MM.1S (cell line): Measurements from ENCODE around the gene PPP1R37.

Experiments
- DNase-seq: peaks from one replicate; pipeline ENCODE4 v3.0.0-alpha.2; 2015
- H2AFZ ChIP-seq: fragments of 300-600 bp; sonication (generic); 2 replicates; pipeline ENCODE4 v1.6.0; 2016; ENCODE audit warnings: antibody characterized with exemption, low read length
- H3F3A ChIP-seq: fragments of 300-600 bp; sonication (generic); 2 replicates; pipeline ENCODE4 v1.6.1; 2016; ENCODE audit warnings: mild to moderate bottlenecking, antibody characterized with exemption, low read length, moderate library complexity, mixed read lengths; ENCODE audit not compliant: insufficient read depth
- H3K27ac ChIP-seq: fragments of 300-600 bp; sonication (generic); 2 replicates; pipeline ENCODE4 v1.5.1; 2016; ENCODE audit warnings: mild to moderate bottlenecking, low read length
- H3K27me3 ChIP-seq: fragments of 300-600 bp; sonication (generic); replicated peaks from 2 replicates; pipeline ENCODE4 v1.6.0; 2016; ENCODE audit warnings: low read length; ENCODE audit not compliant: insufficient read depth
- H3K36me3 ChIP-seq: fragments of 300-600 bp; sonication (generic); replicated peaks from 2 replicates; pipeline ENCODE4 v1.6.1; 2016; ENCODE audit warnings: mild to moderate bottlenecking, low read length, mixed read lengths; ENCODE audit not compliant: insufficient read depth
- H3K4me1 ChIP-seq: fragments of 300-600 bp; sonication (generic); 2 replicates; pipeline ENCODE4 v1.6.1; 2016; ENCODE audit warnings: low read length, mixed read lengths
- H3K4me2 ChIP-seq: fragments of 300-600 bp; sonication (generic); 2 replicates; pipeline ENCODE4 v1.6.0; 2016; ENCODE audit warnings: low read depth, low read length
- H3K4me3 ChIP-seq: fragments of 300-600 bp; sonication (generic); 2 replicates; pipeline ENCODE4 v1.5.1; 2016; ENCODE audit warnings: low read length, mixed read lengths
- H3K79me2 ChIP-seq: fragments of 300-600 bp; sonication (generic); 2 replicates; pipeline ENCODE4 v1.6.1; 2016; ENCODE audit warnings: mixed run types, low read length, mixed read lengths
- H3K9ac ChIP-seq: fragments of 300-600 bp; sonication (generic); 2 replicates; pipeline ENCODE4 v1.6.1; 2016; ENCODE audit warnings: low read length, mixed read lengths
- H3K9me2 ChIP-seq: fragments of 300-600 bp; sonication (generic); replicated peaks from 2 replicates; pipeline ENCODE4 v1.6.1; 2016; ENCODE audit warnings: mild to moderate bottlenecking, low read length, mixed read lengths; ENCODE audit not compliant: insufficient read depth
- H3K9me3 ChIP-seq: fragments of 300-600 bp; sonication (generic); replicated peaks from 2 replicates; pipeline ENCODE4 v1.6.1; 2016; ENCODE audit warnings: mild to moderate bottlenecking, low read length, mixed read lengths; ENCODE audit not compliant: insufficient read depth
- H4K20me1 ChIP-seq: fragments of 300-600 bp; sonication (generic); 2 replicates; pipeline ENCODE4 v1.6.1; 2016; ENCODE audit warnings: mild to moderate bottlenecking, low read length, moderate library complexity, mixed read lengths; ENCODE audit not compliant: insufficient read depth
- EZH2 ChIP-seq: fragments of 300-600 bp; sonication (generic); optimal IDR thresholded peaks from 2 replicates; pipeline ENCODE3; 2017; ENCODE audit warnings: low read depth, mild to moderate bottlenecking, antibody characterized with exemption, low read length, mixed read lengths
- EZH2phosphoT487 ChIP-seq: fragments of 300-600 bp; sonication (generic); IDR thresholded peaks from 2 replicates; pipeline ENCODE4 v1.6.1; 2018; ENCODE audit warnings: antibody characterized with exemption, low read length
- TF ChIP-seq, protein P1 (sequence below): fragments of 300-600 bp; sonication (generic); IDR thresholded peaks from 2 replicates; pipeline ENCODE4 v1.5.1; 2016; ENCODE audit warnings: antibody characterized with exemption, low read length, mixed read lengths

PPP1R37 gene, protein sequence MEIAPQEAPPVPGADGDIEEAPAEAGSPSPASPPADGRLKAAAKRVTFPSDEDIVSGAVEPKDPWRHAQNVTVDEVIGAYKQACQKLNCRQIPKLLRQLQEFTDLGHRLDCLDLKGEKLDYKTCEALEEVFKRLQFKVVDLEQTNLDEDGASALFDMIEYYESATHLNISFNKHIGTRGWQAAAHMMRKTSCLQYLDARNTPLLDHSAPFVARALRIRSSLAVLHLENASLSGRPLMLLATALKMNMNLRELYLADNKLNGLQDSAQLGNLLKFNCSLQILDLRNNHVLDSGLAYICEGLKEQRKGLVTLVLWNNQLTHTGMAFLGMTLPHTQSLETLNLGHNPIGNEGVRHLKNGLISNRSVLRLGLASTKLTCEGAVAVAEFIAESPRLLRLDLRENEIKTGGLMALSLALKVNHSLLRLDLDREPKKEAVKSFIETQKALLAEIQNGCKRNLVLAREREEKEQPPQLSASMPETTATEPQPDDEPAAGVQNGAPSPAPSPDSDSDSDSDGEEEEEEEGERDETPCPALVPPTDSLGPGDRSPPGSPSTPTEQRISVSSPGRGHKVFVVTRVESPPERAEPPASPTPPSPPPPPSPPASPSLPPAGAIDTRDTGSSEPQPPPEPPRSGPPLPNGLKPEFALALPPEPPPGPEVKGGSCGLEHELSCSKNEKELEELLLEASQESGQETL

DNA sequence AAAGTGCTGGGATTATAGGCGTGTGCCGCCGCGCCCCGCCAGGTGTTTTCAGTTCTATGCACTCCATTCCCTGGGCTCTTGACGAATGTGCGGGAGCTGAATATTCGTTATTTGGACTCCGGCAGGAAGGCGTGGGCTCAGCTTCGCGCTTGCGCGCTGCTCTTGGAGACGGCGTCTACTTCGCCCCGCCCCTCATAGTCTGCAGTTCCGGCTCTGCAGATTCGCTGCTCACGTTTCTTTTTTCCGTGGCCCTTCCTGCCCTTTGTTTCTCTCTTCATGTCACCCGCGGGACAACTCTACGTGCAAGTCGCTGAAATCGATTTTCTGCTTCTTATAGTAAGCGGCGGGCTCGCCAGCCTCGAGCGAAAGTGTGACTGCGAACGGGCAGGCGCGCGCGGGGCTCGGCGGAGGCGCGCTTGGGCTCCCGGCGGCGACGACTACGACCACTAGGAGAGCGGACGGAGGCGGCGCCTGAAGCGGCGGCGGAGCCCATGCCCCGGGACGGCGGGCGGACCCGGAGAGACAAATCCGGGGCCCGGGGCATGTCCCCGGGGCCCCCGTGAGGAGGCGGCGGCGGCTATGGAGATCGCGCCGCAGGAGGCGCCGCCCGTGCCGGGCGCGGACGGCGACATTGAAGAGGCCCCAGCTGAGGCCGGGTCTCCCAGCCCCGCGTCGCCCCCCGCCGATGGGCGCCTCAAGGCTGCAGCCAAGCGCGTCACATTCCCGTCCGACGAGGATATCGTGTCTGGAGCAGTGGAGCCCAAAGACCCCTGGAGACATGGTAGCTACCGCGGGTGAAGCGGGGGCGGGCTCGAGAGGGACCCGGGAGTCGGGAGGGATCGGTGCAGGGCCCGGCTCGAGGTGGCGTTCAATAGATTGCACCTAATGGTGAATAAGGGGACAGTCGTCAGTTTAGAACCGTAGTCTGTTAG is at the start of gene PPP1R37:
PPP1R37 (plus strand) TSS at position 433 of the 932 bp plus-strand sequence; CDS start at position 580, 147 bp downstream.
- Histone ChIP-seq H3K79me2 (peaks cover 55% of the 10 kb centered on the region), H3K36me3 (0 out of 2 replicates have a peak, but pooled peaks cover 3% of the 10 kb centered on the region), H3K9me2 (no peaks in the 10 kb centered on the region), H3K9me3 (no peaks in the 10 kb centered on the region), H3K27me3 (no peaks in the 10 kb centered on the region), H4K20me1 (no peaks in the 10 kb centered on the region; the same call in 1 of the 2 replicates), H3K4me2 (peak within 1 kb of the TSS; percentile 98), H2AFZ (peak within 1 kb of the TSS; percentile 89), H3K27ac (peak within 1 kb of the TSS; percentile 91), H3K4me3 (peak within 1 kb of the TSS; percentile 89), H3K4me1 (peaks cover 10% of the 10 kb centered on the region), H3K9ac (peak within 1 kb of the TSS; percentile 99), H3F3A (peaks cover 26% of the 10 kb centered on the region)
- peak; percentile 99 for DNase-seq
- TF ChIP-seq, protein P1, sequence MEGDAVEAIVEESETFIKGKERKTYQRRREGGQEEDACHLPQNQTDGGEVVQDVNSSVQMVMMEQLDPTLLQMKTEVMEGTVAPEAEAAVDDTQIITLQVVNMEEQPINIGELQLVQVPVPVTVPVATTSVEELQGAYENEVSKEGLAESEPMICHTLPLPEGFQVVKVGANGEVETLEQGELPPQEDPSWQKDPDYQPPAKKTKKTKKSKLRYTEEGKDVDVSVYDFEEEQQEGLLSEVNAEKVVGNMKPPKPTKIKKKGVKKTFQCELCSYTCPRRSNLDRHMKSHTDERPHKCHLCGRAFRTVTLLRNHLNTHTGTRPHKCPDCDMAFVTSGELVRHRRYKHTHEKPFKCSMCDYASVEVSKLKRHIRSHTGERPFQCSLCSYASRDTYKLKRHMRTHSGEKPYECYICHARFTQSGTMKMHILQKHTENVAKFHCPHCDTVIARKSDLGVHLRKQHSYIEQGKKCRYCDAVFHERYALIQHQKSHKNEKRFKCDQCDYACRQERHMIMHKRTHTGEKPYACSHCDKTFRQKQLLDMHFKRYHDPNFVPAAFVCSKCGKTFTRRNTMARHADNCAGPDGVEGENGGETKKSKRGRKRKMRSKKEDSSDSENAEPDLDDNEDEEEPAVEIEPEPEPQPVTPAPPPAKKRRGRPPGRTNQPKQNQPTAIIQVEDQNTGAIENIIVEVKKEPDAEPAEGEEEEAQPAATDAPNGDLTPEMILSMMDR, result peak; percentile 14; the same call in 1 of the 2 replicates
- no peak for TF ChIP-seq EZH2

GRCh38 chr19:45045671-45046353 is 47.2 kb upstream of the PPP1R37 start:
- H3K36me3 ChIP-seq, result peaks cover 11% of the 10 kb centered on the region; the same call in 1 of the 2 replicates

More at GRCh38 chr19:45045671-45046353, 47.2 kb upstream of the PPP1R37 start:
- Histone ChIP-seq H3K27ac (peak overlapping the region; percentile 77), H3K4me1 (peaks cover 56% of the 10 kb centered on the region), H3K79me2 (peaks cover 89% of the 10 kb centered on the region), H3K4me2 (peak overlapping the region; percentile 71), H3K9me3 (no peaks in the 10 kb centered on the region), H3K9me2 (no peaks in the 10 kb centered on the region), H2AFZ (no peak overlapping the region), H4K20me1 (no peaks in the 10 kb centered on the region), H3K4me3 (peak overlapping the region; percentile 44), H3K9ac (peak overlapping the region; percentile 36; the same call in 1 of the 2 replicates), H3F3A (peaks cover 44% of the 10 kb centered on the region), H3K27me3 (no peaks in the 10 kb centered on the region)
- no peak for TF ChIP-seq EZH2
- TF ChIP-seq EZH2phosphoT487, result no peak
- TF ChIP-seq, protein P1, result no peak
- DNase-seq, result peak; percentile 32
